Motor neuron (in vitro differentiated cells): ENCODE data around the gene CLIC4. TPM values are rescaled to one million over a fixed set of nuclear protein-coding genes. Genes with fewer than 3 reads are reported as not detected.
A peak's percentile ranks its signal among the peaks of the same experiment; 100 is the strongest.
"Not testable (repeated sequence)": the region's sequence is repeated elsewhere in the genome, so short reads cannot be mapped to it uniquely, and the experiment has no call there.

Experiments
- ATAC-seq, 8 experiments: fragments of 200-7000 bp; cut with Tn5 transposase; replicated peaks in 6 of 8; 2 replicates each; pipeline ENCODE4 v1.8.0; 2021; ENCODE audit warnings: mild to moderate bottlenecking in 8 of 8, moderate library complexity in 8 of 8
- H3K27ac ChIP-seq, 2 donors: fragments of 250-450 bp; sonication (Bioruptor Pico); 2 replicates each; pipeline ENCODE4 v1.9.0; 2021; ENCODE audit warnings: antibody characterized with exemption in 2 of 2, mild to moderate bottlenecking in 2 of 2, moderate library complexity in 1 of 2
- H3K4me1 ChIP-seq, 2 donors: fragments of 250-450 bp; sonication (Bioruptor Pico); replicated peaks in 1 of 2; 2 replicates each; pipeline ENCODE4 v1.6.1; 2021; ENCODE audit warnings: antibody characterized with exemption in 2 of 2, mild to moderate bottlenecking in 2 of 2, moderate library complexity in 1 of 2
- H3K4me3 ChIP-seq, 5 donors: fragments of 250-450 bp; sonication (Bioruptor Pico); 2 replicates each; pipeline ENCODE4 v1.9.0; 2021; ENCODE audit warnings: antibody characterized with exemption in 5 of 5, mild to moderate bottlenecking in 5 of 5, moderate library complexity in 4 of 5
- whole genome bisulfite sequencing, 10 experiments: fragments of 450-650 bp; shearing (Covaris generic); methylation state at CpG; one replicate each; pipeline ENCODE4 v1.0.0; 2022; 5-methylcytosine and 5-hydroxymethylcytosine counted together
- in situ Hi-C, 9 experiments: fragments of 400-800 bp; cut with MboI; loops; one replicate each; pipeline ENCODE4 v1.15.0; 2021; ENCODE audit warnings: low sequenced_read_pairs in 9 of 9, low pct_unique_long_range_greater_than_20kb in 2 of 9; ENCODE audit not compliant: unreplicated experiment in 9 of 9
- total RNA-seq, 8 experiments: library from RNA; unstranded; fragments of 300-600 nt; gene quantifications; 2 replicates each; pipeline versions ENCODE4 v1.2.3 to v1.2.4, GENCODE V29; 2022

The CLIC4 gene
- total RNA-seq, 8 experiments from 2014 or later: 77.0 to 188 (median 106) TPM

GRCh38 chr1:24775348-24775747 is 30.1 kb downstream of the CLIC4 start:
- peaks cover 7 to 8% of the 10 kb centered on the region in 2 donors for H3K4me1 ChIP-seq
- in situ Hi-C loops: no loop called here
- WGBS, 10 experiments: 72 to 98% (median 87%) methylated on average over 1 to 3 of the region's 3 CpGs
- ATAC-seq: no peak
- H3K4me3 ChIP-seq: no peak overlapping the region
- no peak overlapping the region for H3K27ac ChIP-seq

- peaks cover 7 to 8% of the 10 kb centered on the region in 2 donors for H3K4me1 ChIP-seq
- no peak overlapping the region for H3K27ac ChIP-seq
- in situ Hi-C loops: no loop called here
- WGBS, 10 experiments: 63 to 100% (median 75%) methylated on average over 1 to 3 of the region's 3 CpGs
- no peak for ATAC-seq
- H3K4me3 ChIP-seq: no peak overlapping the region
These were observed 30.7 kb downstream of the CLIC4 start for GRCh38 chr1:24775916-24776315.

GRCh38 chr1:24776821-24777220 is 31.6 kb downstream of the CLIC4 start:
- H3K27ac ChIP-seq: no peak overlapping the region
- ATAC-seq: peak in 1 of 8 experiments; percentile 41

GRCh38 chr1:24778141-24778540 is 32.9 kb downstream of the CLIC4 start:
- Histone ChIP-seq H3K27ac (no peak overlapping the region), H3K4me3 (no peak overlapping the region), H3K4me1 (peaks cover 7 to 8% of the 10 kb centered on the region in 2 donors)
- 60 to 100% (median 91%) methylated on average over 1 to 2 of the region's 2 CpGs for WGBS, 10 experiments
- no peak for ATAC-seq
- in situ Hi-C loops: no loop called here

More at GRCh38 chr1:24776821-24777220, 31.6 kb downstream of the CLIC4 start:
- Histone ChIP-seq H3K4me1 (peaks cover 7 to 8% of the 10 kb centered on the region in 2 donors), H3K4me3 (no peak overlapping the region)
- in situ Hi-C loops: no loop called here
- 27 to 100% (median 83%) methylated on average over 1 to 8 of the region's 8 CpGs for WGBS, 10 experiments

- H3K4me3 ChIP-seq, in situ Hi-C loops, ATAC-seq, H3K27ac ChIP-seq, H3K4me1 ChIP-seq: not testable (repeated sequence)
- WGBS, 10 experiments: 83 to 100% (median 96%) methylated on average over 1 to 8 of the region's 8 CpGs
These were observed 34.0 kb downstream of the CLIC4 start for GRCh38 chr1:24779199-24779598.

- H3K4me3 ChIP-seq: no peak overlapping the region
- ATAC-seq: peak in 1 of 8 experiments; percentile 21
- in situ Hi-C loops: no loop called here
- WGBS, 10 experiments: 80 to 100% (median 91%) methylated on average over 1 to 5 of the region's 5 CpGs; no CpG with 5 or more reads in 1 of the 10 experiments
- no peak overlapping the region for H3K27ac ChIP-seq
- peaks cover 7 to 8% of the 10 kb centered on the region in 2 donors for H3K4me1 ChIP-seq
These were observed 34.6 kb downstream of the CLIC4 start for GRCh38 chr1:24779689-24780464.

- H3K27ac ChIP-seq, ATAC-seq, H3K4me3 ChIP-seq, H3K4me1 ChIP-seq, in situ Hi-C loops: not testable (repeated sequence)
- WGBS, 10 experiments: 91 to 100% (median 98%) methylated on average over 1 to 8 of the region's 8 CpGs; no CpG with 5 or more reads in 2 of the 10 experiments
These were observed 35.4 kb downstream of the CLIC4 start for GRCh38 chr1:24780626-24781025.

- 92 to 100% (median 95%) methylated on average over 2 of the region's 2 CpGs; no CpG with 5 or more reads in 1 of the 10 experiments for WGBS, 10 experiments
- Histone ChIP-seq H3K4me3 (no peak overlapping the region), H3K27ac (no peak overlapping the region), H3K4me1 (no peaks in the 10 kb centered on the region)
- in situ Hi-C loops: no loop called here
- ATAC-seq: no peak
These were observed 37.4 kb downstream of the CLIC4 start for GRCh38 chr1:24782689-24783088.

- ATAC-seq: no peak
These were observed 38.5 kb downstream of the CLIC4 start for GRCh38 chr1:24783713-24784112.

GRCh38 chr1:24786191-24786590 is 40.9 kb downstream of the CLIC4 start:
- Histone ChIP-seq H3K4me1 (no peaks in the 10 kb centered on the region), H3K4me3 (no peak overlapping the region), H3K27ac (no peak overlapping the region)
- in situ Hi-C loops: no loop called here
- ATAC-seq: peak in 2 of 8 experiments; percentile 65 to 74

More at GRCh38 chr1:24783713-24784112, 38.5 kb downstream of the CLIC4 start:
- no peak overlapping the region for H3K27ac ChIP-seq
- in situ Hi-C loops: no loop called here
- WGBS, 10 experiments: 80 to 100% (median 100%) methylated on average over 1 of the region's 1 CpG; no CpG with 5 or more reads in 1 of the 10 experiments
- no peak overlapping the region for H3K4me3 ChIP-seq
- H3K4me1 ChIP-seq: no peaks in the 10 kb centered on the region

GRCh38 chr1:24790490-24790889 is 45.2 kb downstream of the CLIC4 start:
- no peak for ATAC-seq
- Histone ChIP-seq H3K27ac (no peak overlapping the region), H3K4me1 (peaks cover 0 to 4% of the 10 kb centered on the region in 2 donors), H3K4me3 (no peak overlapping the region)
- in situ Hi-C loops: no loop called here

- ATAC-seq: peak in 2 of 8 experiments; percentile 28 to 69
These were observed 48.3 kb downstream of the CLIC4 start for GRCh38 chr1:24793447-24794129.

GRCh38 chr1:24794130-24794502 is 48.9 kb downstream of the CLIC4 start:
- in situ Hi-C loops, H3K4me3 ChIP-seq, H3K4me1 ChIP-seq, ATAC-seq, H3K27ac ChIP-seq: not testable (repeated sequence)
- WGBS, 10 experiments: 25 to 88% (median 69%) methylated on average over 1 to 2 of the region's 2 CpGs

More at GRCh38 chr1:24793447-24794129, 48.3 kb downstream of the CLIC4 start:
- in situ Hi-C loops: no loop called here
- Histone ChIP-seq H3K4me3 (no peak overlapping the region), H3K27ac (no peak overlapping the region), H3K4me1 (peaks cover 0 to 4% of the 10 kb centered on the region in 2 donors)
- 31 to 100% (median 75%) methylated on average over 2 to 4 of the region's 4 CpGs for WGBS, 10 experiments
